Stimulated activated memory B cell treated with anti-CD40 and anti-IgM and Interleukin-4, amounts not matched to agents 10 μg/mL and 1 μg/mL and 100 μg/mL, for 72 hours (primary cell): Measurements from ENCODE around the gene TMEM258.

Experiments used
- ATAC-seq: fragments of 150-1000 bp; cut with Tn5 transposase; 2 replicates; pipeline ENCODE4 v1.10.0; 2021
- H3K27ac Mint-ChIP-seq: one replicate; pipeline ENCODE4 v1.8.0; 2022; ENCODE audit warnings: mild to moderate bottlenecking, mixed read lengths
- H3K27me3 Mint-ChIP-seq: one replicate; pipeline ENCODE4 v1.8.0; 2022; ENCODE audit warnings: mixed read lengths
- H3K36me3 Mint-ChIP-seq: one replicate; pipeline ENCODE4 v1.8.0; 2022; ENCODE audit warnings: mixed read lengths
- H3K4me1 Mint-ChIP-seq: one replicate; pipeline ENCODE4 v1.8.0; 2022; ENCODE audit warnings: mixed read lengths
- H3K4me3 Mint-ChIP-seq: one replicate; pipeline ENCODE4 v1.8.0; 2022; ENCODE audit warnings: mild to moderate bottlenecking, moderate library complexity, mixed read lengths
- H3K9me3 Mint-ChIP-seq: one replicate; pipeline ENCODE4 v1.8.0; 2022; ENCODE audit warnings: mixed read lengths

Gene TMEM258

GRCh38 chr11:61764606-61765260, 27.7 kb downstream of the TMEM258 start:
- Mint-ChIP-seq H3K4me1 (no peaks in the 10 kb centered on the region), H3K27ac (no peak overlapping the region), H3K27me3 (peaks cover 11% of the 10 kb centered on the region), H3K36me3 (no peaks in the 10 kb centered on the region), H3K9me3 (no peaks in the 10 kb centered on the region), H3K4me3 (no peak overlapping the region)
- ATAC-seq = no peak

GRCh38 chr11:61763930-61764605, 28.3 kb downstream of the TMEM258 start:
- no peak for ATAC-seq
- Mint-ChIP-seq H3K27ac (no peak overlapping the region), H3K4me1 (no peaks in the 10 kb centered on the region), H3K4me3 (no peak overlapping the region), H3K36me3 (no peaks in the 10 kb centered on the region), H3K27me3 (peaks cover 11% of the 10 kb centered on the region), H3K9me3 (no peaks in the 10 kb centered on the region)

DNA sequence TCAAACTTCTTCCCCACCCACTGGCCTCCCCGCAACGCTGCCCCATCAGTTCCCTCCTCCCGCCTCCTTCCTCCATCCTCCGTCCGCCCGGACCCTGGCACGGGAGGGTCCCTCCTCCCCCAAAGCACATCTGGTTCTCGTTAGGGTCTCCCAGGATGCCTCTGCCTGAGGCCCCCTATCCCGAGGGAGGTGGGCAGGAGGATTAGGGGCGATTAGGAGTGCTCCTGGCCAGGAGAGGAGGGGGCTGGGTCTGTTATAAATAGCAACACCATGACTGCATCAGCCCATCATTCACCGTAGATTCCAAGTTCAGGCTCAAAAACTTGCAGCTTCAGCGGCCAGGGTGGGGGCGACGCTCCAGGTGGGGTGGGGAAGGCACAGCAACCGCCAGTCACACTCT, 29.6 kb downstream of the TMEM258 start:
- Mint-ChIP-seq H3K4me3 (no peak overlapping the region), H3K4me1 (no peaks in the 10 kb centered on the region), H3K9me3 (no peaks in the 10 kb centered on the region), H3K36me3 (no peaks in the 10 kb centered on the region), H3K27ac (no peak overlapping the region), H3K27me3 (peaks cover 11% of the 10 kb centered on the region)
- ATAC-seq = no peak

GRCh38 chr11:61762223-61762615, 30.2 kb downstream of the TMEM258 start:
- Mint-ChIP-seq H3K27me3 (peaks cover 11% of the 10 kb centered on the region), H3K27ac (no peak overlapping the region), H3K9me3 (no peaks in the 10 kb centered on the region), H3K4me1 (no peaks in the 10 kb centered on the region), H3K36me3 (no peaks in the 10 kb centered on the region), H3K4me3 (no peak overlapping the region)
- no peak for ATAC-seq

GRCh38 chr11:61761440-61762222, 30.8 kb downstream of the TMEM258 start:
- H3K9me3 Mint-ChIP-seq = no peaks in the 10 kb centered on the region
- H3K4me1 Mint-ChIP-seq = peaks cover 3% of the 10 kb centered on the region
- ATAC-seq = no peak
- H3K27ac Mint-ChIP-seq = no peak overlapping the region
- H3K27me3 Mint-ChIP-seq = peaks cover 11% of the 10 kb centered on the region
- no peaks in the 10 kb centered on the region for H3K36me3 Mint-ChIP-seq
- no peak overlapping the region for H3K4me3 Mint-ChIP-seq

GRCh38 chr11:61760946-61761345, 31.5 kb downstream of the TMEM258 start:
- Mint-ChIP-seq H3K27ac (no peak overlapping the region), H3K27me3 (peaks cover 17% of the 10 kb centered on the region)

GRCh38 chr11:61757213-61757862, 35.1 kb downstream of the TMEM258 start:
- no peak for ATAC-seq
- Mint-ChIP-seq H3K36me3 (no peaks in the 10 kb centered on the region), H3K4me1 (peaks cover 25% of the 10 kb centered on the region), H3K9me3 (no peaks in the 10 kb centered on the region), H3K27ac (no peak overlapping the region), H3K4me3 (no peak overlapping the region), H3K27me3 (peaks cover 44% of the 10 kb centered on the region)

More at GRCh38 chr11:61760946-61761345, 31.5 kb downstream of the TMEM258 start:
- H3K9me3 Mint-ChIP-seq = no peaks in the 10 kb centered on the region
- no peaks in the 10 kb centered on the region for H3K36me3 Mint-ChIP-seq
- ATAC-seq = no peak
- H3K4me3 Mint-ChIP-seq = no peak overlapping the region
- H3K4me1 Mint-ChIP-seq = peaks cover 10% of the 10 kb centered on the region

DNA sequence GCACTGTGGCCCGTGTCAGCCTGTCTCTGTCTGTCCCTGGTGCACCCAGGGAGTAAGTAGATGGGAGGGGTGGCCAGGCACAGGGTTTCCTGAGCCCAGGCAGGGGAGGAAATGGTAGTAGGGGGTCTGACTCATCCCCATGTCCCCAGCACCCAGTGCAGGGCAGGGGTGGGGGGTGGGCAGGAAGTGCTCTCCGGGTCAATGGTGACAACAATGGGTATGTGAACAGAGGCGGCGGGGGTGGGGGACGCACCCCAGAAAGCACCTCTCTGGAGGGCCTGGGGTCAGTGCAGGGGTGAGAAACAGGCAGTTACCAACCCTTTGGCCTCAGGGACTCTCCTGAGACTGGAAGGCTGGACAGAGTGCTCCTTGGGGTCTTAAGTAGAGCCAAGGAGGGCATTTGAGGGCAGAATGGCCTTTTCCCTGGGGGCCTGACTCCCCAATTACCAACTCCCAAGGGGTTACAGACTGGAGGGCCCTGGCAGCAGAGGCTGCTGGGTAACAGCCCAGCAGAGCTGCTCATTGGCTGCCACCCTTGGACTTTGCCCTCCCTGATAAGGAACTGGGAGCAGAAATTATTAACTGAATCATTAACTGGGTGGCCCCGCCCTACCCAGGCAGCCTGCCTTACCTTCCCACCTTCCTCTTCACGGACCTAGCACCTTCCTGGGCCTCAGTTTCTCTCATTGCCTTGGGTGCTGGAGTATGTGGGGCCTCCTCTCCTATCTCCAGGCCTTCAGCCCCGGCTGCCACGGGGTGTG, 35.8 kb downstream of the TMEM258 start:
- Mint-ChIP-seq H3K36me3 (no peaks in the 10 kb centered on the region), H3K27ac (no peak overlapping the region), H3K4me1 (peaks cover 25% of the 10 kb centered on the region), H3K4me3 (no peak overlapping the region), H3K27me3 (peaks cover 42% of the 10 kb centered on the region), H3K9me3 (no peaks in the 10 kb centered on the region)
- ATAC-seq = peak; percentile 17

DNA sequence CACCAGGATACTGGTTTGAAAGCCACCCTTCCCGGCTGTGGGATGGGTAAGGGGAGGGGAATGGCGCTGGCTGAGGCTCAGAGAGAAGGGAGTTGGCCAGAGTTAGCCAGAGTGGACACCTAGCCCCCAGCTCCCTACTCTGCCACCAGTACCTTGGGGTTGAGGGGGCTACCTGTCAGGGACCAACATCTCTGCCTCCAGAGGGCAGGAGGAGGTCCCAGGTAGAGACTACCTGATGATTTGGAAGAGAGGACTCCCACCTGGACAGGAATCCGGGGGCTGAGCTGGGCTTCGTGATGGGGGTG, 36.3 kb downstream of the TMEM258 start:
- peaks cover 44% of the 10 kb centered on the region for H3K27me3 Mint-ChIP-seq
- H3K36me3 Mint-ChIP-seq = no peaks in the 10 kb centered on the region
- H3K4me3 Mint-ChIP-seq = no peak overlapping the region
- H3K9me3 Mint-ChIP-seq = no peaks in the 10 kb centered on the region
- no peak for ATAC-seq
- H3K4me1 Mint-ChIP-seq = peaks cover 25% of the 10 kb centered on the region
- no peak overlapping the region for H3K27ac Mint-ChIP-seq

DNA sequence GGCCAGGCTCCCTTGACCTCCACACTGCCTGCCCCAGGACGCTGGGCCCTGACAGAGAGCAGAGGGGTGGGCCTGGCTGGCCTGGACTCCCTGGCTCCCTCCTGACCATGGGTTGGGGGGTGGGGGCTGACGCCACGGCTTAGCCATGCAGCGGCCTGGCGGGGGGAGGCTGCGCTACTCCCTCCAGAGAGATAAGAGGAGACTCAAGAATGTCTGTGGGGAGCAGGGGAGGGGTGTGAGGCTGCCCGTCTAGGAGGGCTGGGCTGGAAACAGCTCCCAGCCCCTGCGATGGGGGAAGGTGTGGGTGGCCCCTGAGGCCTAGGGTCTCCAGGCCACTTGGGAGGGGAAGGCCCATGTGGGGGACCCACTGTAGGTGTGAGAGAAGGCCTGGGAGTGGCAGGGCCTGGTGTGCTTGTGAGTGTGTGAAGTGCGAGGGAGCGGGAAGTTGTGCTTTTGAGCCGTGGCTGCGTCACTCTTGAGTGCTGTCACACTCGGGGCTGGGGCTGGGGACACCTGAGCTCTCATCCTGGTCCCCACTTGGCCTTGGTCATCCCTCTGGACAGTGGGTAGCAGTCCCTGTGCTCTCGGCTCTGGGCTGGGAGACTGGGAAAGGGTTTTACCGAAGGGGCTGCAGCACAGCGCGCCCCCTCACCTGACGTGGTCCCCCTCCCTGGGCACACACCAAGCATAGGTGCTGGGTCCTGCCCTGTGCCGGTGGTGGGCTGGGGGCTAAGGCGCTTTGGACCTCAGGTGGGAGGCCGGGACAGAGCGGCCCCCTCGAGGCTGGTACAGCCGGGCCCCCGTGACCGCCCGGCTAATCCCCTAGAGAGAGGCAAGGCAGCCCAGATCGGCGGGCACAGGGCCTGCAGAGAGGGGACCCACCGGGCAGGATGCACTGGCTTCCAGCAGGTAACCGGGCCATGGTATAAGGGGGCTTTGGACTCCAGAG, 37.6 kb downstream of the TMEM258 start:
- H3K9me3 Mint-ChIP-seq = no peaks in the 10 kb centered on the region
- no peaks in the 10 kb centered on the region for H3K36me3 Mint-ChIP-seq
- H3K27ac Mint-ChIP-seq = no peak overlapping the region
- peaks cover 56% of the 10 kb centered on the region for H3K27me3 Mint-ChIP-seq
- ATAC-seq = peak; percentile 13
- H3K4me3 Mint-ChIP-seq = no peak overlapping the region
- H3K4me1 Mint-ChIP-seq = peaks cover 25% of the 10 kb centered on the region

DNA sequence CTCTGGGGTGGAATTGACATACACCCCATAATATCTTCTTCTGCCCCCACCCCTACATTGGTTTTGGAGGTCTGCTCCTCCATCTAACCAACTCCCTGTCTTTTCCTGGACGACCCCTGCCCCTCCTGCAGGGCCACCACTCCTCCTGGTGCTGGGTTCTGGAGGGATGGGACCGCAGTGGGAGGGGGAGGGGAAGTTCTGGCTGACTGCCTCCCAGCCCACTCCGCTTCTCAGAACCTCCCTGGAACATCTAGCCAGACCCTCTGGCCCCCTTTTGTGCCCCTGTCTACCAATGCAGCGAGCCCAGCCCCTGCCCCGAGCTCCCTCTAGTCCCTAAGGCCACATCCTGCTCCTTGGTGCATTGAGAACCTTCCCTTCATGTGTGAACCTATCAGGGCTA, 38.7 kb downstream of the TMEM258 start:
- H3K27me3 Mint-ChIP-seq = peaks cover 67% of the 10 kb centered on the region
- H3K36me3 Mint-ChIP-seq = no peaks in the 10 kb centered on the region
- ATAC-seq = no peak
- H3K4me1 Mint-ChIP-seq = peaks cover 25% of the 10 kb centered on the region
- no peak overlapping the region for H3K27ac Mint-ChIP-seq
- H3K4me3 Mint-ChIP-seq = peak overlapping the region; percentile 65
- no peaks in the 10 kb centered on the region for H3K9me3 Mint-ChIP-seq

- H3K4me1 Mint-ChIP-seq = peaks cover 25% of the 10 kb centered on the region
- peak overlapping the region; percentile 65 for H3K4me3 Mint-ChIP-seq
- H3K9me3 Mint-ChIP-seq = no peaks in the 10 kb centered on the region
- no peak overlapping the region for H3K27ac Mint-ChIP-seq
- H3K36me3 Mint-ChIP-seq = no peaks in the 10 kb centered on the region
- peaks cover 71% of the 10 kb centered on the region for H3K27me3 Mint-ChIP-seq
- no peak for ATAC-seq
Observed at GRCh38 chr11:61752925-61753521, 39.4 kb downstream of the TMEM258 start.

- Mint-ChIP-seq H3K4me3 (peak within 1 kb of the TSS; percentile 65), H3K4me1 (peaks cover 25% of the 10 kb centered on the region), H3K36me3 (no peaks in the 10 kb centered on the region), H3K9me3 (no peaks in the 10 kb centered on the region), H3K27ac (no peak within 1 kb of the TSS), H3K27me3 (peaks cover 71% of the 10 kb centered on the region)
- ATAC-seq = peak; percentile 65
Observed at GRCh38 chr11:61752117-61752924, 40.1 kb downstream of the TMEM258 start, which contains the start of gene MYRF. TSS of gene MYRF (plus strand) at chr11:61752636. CDS start at chr11:61752745, 109 bp downstream.
